WI38 (cell line): Measurements from ENCODE around the gene PKNOX2.

Experiments used
- H3K4me3 ChIP-seq: 2 replicates; pipeline ENCODE4 v1.5.1; 2011; ENCODE audit warnings: low read depth, mild to moderate bottlenecking, control low read depth, low read length
- TF ChIP-seq, protein P1 (sequence below): IDR thresholded peaks from 2 replicates; pipeline ENCODE4 v1.5.1; 2012; ENCODE audit warnings: low read depth, mild to moderate bottlenecking, control low read depth, low read length

Gene PKNOX2

GRCh38 chr11:125154378-125155099 is 10.0 kb upstream of the PKNOX2 start:
- H3K4me3 ChIP-seq: no peak overlapping the region
- TF ChIP-seq, protein P1, sequence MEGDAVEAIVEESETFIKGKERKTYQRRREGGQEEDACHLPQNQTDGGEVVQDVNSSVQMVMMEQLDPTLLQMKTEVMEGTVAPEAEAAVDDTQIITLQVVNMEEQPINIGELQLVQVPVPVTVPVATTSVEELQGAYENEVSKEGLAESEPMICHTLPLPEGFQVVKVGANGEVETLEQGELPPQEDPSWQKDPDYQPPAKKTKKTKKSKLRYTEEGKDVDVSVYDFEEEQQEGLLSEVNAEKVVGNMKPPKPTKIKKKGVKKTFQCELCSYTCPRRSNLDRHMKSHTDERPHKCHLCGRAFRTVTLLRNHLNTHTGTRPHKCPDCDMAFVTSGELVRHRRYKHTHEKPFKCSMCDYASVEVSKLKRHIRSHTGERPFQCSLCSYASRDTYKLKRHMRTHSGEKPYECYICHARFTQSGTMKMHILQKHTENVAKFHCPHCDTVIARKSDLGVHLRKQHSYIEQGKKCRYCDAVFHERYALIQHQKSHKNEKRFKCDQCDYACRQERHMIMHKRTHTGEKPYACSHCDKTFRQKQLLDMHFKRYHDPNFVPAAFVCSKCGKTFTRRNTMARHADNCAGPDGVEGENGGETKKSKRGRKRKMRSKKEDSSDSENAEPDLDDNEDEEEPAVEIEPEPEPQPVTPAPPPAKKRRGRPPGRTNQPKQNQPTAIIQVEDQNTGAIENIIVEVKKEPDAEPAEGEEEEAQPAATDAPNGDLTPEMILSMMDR: no peak

DNA sequence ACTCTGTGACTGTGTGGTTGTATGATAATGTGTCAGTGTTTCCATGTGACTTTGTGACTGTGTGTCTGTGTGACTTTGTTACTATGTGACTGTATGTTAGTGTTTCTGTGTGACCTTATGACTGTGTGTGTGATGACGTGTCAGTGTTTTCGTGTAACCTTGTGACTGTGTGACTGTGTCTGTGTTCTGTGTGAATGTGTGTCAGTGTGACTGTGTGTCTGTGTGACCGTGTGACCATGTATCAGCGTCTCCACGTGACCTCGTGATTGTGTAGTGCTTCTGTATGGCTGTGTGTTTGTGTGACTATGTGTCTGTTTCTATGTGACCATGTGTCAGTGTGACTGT is 9.5 kb upstream of the PKNOX2 start:
- no peak overlapping the region for H3K4me3 ChIP-seq
- TF ChIP-seq, protein P1: no peak

- no peak overlapping the region for H3K4me3 ChIP-seq
Measured at GRCh38 chr11:125155767-125156166, 8.8 kb upstream of the PKNOX2 start.

GRCh38 chr11:125156346-125157117 is 8.0 kb upstream of the PKNOX2 start:
- H3K4me3 ChIP-seq: no peak overlapping the region
- TF ChIP-seq, protein P1: no peak

More at GRCh38 chr11:125155767-125156166, 8.8 kb upstream of the PKNOX2 start:
- TF ChIP-seq, protein P1: no peak

GRCh38 chr11:125157118-125157733 is 7.3 kb upstream of the PKNOX2 start:
- TF ChIP-seq, protein P1: no peak
- H3K4me3 ChIP-seq: no peak overlapping the region

GRCh38 chr11:125157953-125158680 is 6.4 kb upstream of the PKNOX2 start:
- H3K4me3 ChIP-seq: no peak overlapping the region
- TF ChIP-seq, protein P1: no peak
